NCI-H82 (cell line): ENCODE measurements around the gene THRA.
A peak's percentile ranks its signal among the peaks of the same experiment; 100 is the strongest.

Experiments used
- DNase-seq: peaks from one replicate; lab custom pipeline; 2025; lab: John Stamatoyannopoulos, UW

THRA gene

GRCh38 chr17:40064971-40065768 is 2.4 kb downstream of the THRA start:
- peak; percentile 48 for DNase-seq

GRCh38 chr17:40065769-40066510 is 3.2 kb downstream of the THRA start:
- DNase-seq = no peak

- no peak for DNase-seq
Measured at GRCh38 chr17:40067710-40068109, 4.9 kb downstream of the THRA start.

- no peak for DNase-seq
Measured at GRCh38 chr17:40068129-40068581, 5.4 kb downstream of the THRA start.

- DNase-seq = no peak
Measured at GRCh38 chr17:40068584-40068916, 5.8 kb downstream of the THRA start.

GRCh38 chr17:40068917-40069750 is 6.4 kb downstream of the THRA start:
- DNase-seq = peak; percentile 81

- DNase-seq = peak; percentile 83
Measured at GRCh38 chr17:40069751-40070708, 7.3 kb downstream of the THRA start.

GRCh38 chr17:40070709-40071312 is 8.0 kb downstream of the THRA start:
- DNase-seq = no peak

GRCh38 chr17:40071313-40072039 is 8.7 kb downstream of the THRA start:
- DNase-seq = no peak

- no peak for DNase-seq
Measured at GRCh38 chr17:40072040-40072734, 9.4 kb downstream of the THRA start.

GRCh38 chr17:40072735-40073346 is 10.1 kb downstream of the THRA start:
- DNase-seq = peak; percentile 48

GRCh38 chr17:40073454-40074174 is 10.8 kb downstream of the THRA start:
- DNase-seq = no peak

GRCh38 chr17:40074175-40074512 is 11.4 kb downstream of the THRA start:
- no peak for DNase-seq

- DNase-seq = no peak
Measured at GRCh38 chr17:40074871-40075200, 12.1 kb downstream of the THRA start.

- DNase-seq = peak; percentile 82
Measured at GRCh38 chr17:40075201-40075941, 12.6 kb downstream of the THRA start.

- DNase-seq = no peak
Measured at GRCh38 chr17:40075942-40076498, 13.3 kb downstream of the THRA start.

GRCh38 chr17:40076591-40076990 is 13.8 kb downstream of the THRA start:
- DNase-seq = no peak

GRCh38 chr17:40079545-40079944 is 16.8 kb downstream of the THRA start:
- DNase-seq = no peak
